ENCODE results near the gene PCP2.

PCP2 gene

GRCh38 chr19:7603919-7604318 is 29.6 kb downstream of the PCP2 start:
- no peak for DNase-seq
- H3K36me3 ChIP-seq (replicated peaks) = no peaks in the 10 kb centered on the region
- H3K4me3 ChIP-seq (ENCODE audit: low read depth, low read length) = no peak overlapping the region
- no peak for TF ChIP-seq CTCF (IDR thresholded peaks at IDR 0.05; ENCODE audit: low read depth, low read length, missing control alignments)
- in situ Hi-C loops (cut with HindIII; ENCODE audit: low pct_ligation_motif_present, low sequenced_read_pairs) = no loop called here
- no peak overlapping the region for H3K27ac ChIP-seq
- no peaks in the 10 kb centered on the region for H3K27me3 ChIP-seq (replicated peaks)

- in situ Hi-C loops (cut with HindIII; ENCODE audit: low pct_ligation_motif_present, low sequenced_read_pairs) = no loop called here
- Histone ChIP-seq H3K27ac (no peak overlapping the region), H3K36me3 (replicated peaks) (no peaks in the 10 kb centered on the region), H3K27me3 (replicated peaks) (no peaks in the 10 kb centered on the region), H3K4me3 (ENCODE audit: low read depth, low read length) (no peak overlapping the region)
- TF ChIP-seq CTCF (IDR thresholded peaks at IDR 0.05; ENCODE audit: low read depth, low read length, missing control alignments) = no peak
- no peak for DNase-seq
These were observed 30.5 kb downstream of the PCP2 start for GRCh38 chr19:7602935-7603497.

GRCh38 chr19:7602240-7602934 is 31.1 kb downstream of the PCP2 start:
- no peak for TF ChIP-seq CTCF (IDR thresholded peaks at IDR 0.05; ENCODE audit: low read depth, low read length, missing control alignments)
- in situ Hi-C loops (cut with HindIII; ENCODE audit: low pct_ligation_motif_present, low sequenced_read_pairs) = no loop called here
- no peak for DNase-seq
- Histone ChIP-seq H3K27me3 (replicated peaks) (peaks cover 2% of the 10 kb centered on the region), H3K4me3 (ENCODE audit: low read depth, low read length) (no peak overlapping the region), H3K36me3 (replicated peaks) (no peaks in the 10 kb centered on the region), H3K27ac (no peak overlapping the region)

GRCh38 chr19:7600721-7601120 is 32.8 kb downstream of the PCP2 start:
- H3K36me3 ChIP-seq (replicated peaks) = no peaks in the 10 kb centered on the region
- in situ Hi-C loops (cut with HindIII; ENCODE audit: low pct_ligation_motif_present, low sequenced_read_pairs) = no loop called here
- H3K27ac ChIP-seq = no peak overlapping the region
- DNase-seq = no peak
- TF ChIP-seq CTCF (IDR thresholded peaks at IDR 0.05; ENCODE audit: low read depth, low read length, missing control alignments) = no peak
- peaks cover 15% of the 10 kb centered on the region for H3K27me3 ChIP-seq (replicated peaks)
- H3K4me3 ChIP-seq (ENCODE audit: low read depth, low read length) = no peak overlapping the region

GRCh38 chr19:7598180-7598579 is 35.3 kb downstream of the PCP2 start:
- no peak for DNase-seq
- TF ChIP-seq CTCF (IDR thresholded peaks at IDR 0.05; ENCODE audit: low read depth, low read length, missing control alignments) = no peak
- H3K36me3 ChIP-seq (replicated peaks) = no peaks in the 10 kb centered on the region
- no peak overlapping the region for H3K4me3 ChIP-seq (ENCODE audit: low read depth, low read length)
- no peak overlapping the region for H3K27ac ChIP-seq
- in situ Hi-C loops (cut with HindIII; ENCODE audit: low pct_ligation_motif_present, low sequenced_read_pairs) = no loop called here
- H3K27me3 ChIP-seq (replicated peaks) = peaks cover 20% of the 10 kb centered on the region

- Histone ChIP-seq H3K27ac (no peak overlapping the region), H3K36me3 (replicated peaks) (no peaks in the 10 kb centered on the region), H3K27me3 (replicated peaks) (peaks cover 20% of the 10 kb centered on the region), H3K4me3 (ENCODE audit: low read depth, low read length) (no peak overlapping the region)
- TF ChIP-seq CTCF (IDR thresholded peaks at IDR 0.05; ENCODE audit: low read depth, low read length, missing control alignments) = no peak
- DNase-seq = no peak
- in situ Hi-C loops (cut with HindIII; ENCODE audit: low pct_ligation_motif_present, low sequenced_read_pairs) = no loop called here
These were observed 35.8 kb downstream of the PCP2 start for GRCh38 chr19:7597689-7598088.

Measured in brain microvascular endothelial cell (primary cell).